GM21825 (cell line): ENCODE measurements around the gene HSPBP1.
"Not testable (repeated sequence)": the region's sequence is repeated elsewhere in the genome, so short reads cannot be mapped to it uniquely, and the experiment has no call there.

ENCODE experiments used
- ATAC-seq: cut with Tn5 transposase; IDR thresholded peaks from one replicate; pipeline ENCODE4 v1.9.1; 2021; ENCODE audit warnings: mild to moderate bottlenecking, moderate library complexity; ENCODE audit not compliant: unreplicated experiment

Gene HSPBP1, protein sequence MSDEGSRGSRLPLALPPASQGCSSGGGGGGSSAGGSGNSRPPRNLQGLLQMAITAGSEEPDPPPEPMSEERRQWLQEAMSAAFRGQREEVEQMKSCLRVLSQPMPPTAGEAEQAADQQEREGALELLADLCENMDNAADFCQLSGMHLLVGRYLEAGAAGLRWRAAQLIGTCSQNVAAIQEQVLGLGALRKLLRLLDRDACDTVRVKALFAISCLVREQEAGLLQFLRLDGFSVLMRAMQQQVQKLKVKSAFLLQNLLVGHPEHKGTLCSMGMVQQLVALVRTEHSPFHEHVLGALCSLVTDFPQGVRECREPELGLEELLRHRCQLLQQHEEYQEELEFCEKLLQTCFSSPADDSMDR

DNA sequence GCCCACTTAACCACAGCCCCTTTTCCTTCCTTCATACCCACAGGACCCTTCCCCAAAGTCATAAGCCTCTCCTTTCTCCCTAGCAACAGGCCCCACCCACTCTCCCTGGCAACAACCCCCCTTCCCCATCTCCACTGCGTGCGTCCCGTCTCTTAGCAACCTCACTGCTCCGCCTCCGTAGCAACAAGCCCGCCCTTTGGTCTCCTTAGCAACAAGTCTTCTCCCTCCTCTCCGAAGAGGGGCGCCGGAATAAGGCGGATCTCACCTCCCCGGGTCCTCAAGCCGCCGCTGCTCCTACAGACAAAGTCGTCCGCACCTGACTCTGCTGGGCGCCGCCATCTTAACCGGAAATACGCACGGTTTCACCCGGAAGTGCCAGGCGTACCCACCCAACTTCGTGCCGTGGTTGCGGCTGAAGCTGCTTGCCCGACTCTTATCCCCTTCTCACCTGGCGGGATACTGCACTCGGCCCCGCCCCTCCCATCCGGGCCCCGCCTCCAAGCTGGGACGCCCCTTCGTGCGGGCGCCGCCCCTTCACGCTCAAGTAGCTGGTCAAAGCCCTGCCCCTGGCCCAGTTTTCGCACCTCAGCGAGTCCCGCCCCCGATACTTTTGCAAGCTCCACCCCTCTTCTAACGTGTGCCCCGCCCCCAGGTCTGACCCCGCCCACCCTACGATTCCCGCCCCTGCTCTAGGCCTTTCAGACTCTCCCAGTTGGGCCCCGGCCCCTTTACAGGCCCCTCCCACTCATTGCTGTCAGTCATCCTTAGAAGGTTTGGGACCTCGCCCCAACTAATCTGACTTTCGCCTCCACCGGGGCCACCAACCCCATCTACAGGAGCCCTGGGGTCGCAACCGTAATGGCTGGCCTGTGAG lies at the start of gene HSPBP1:
Gene HSPBP1 (minus strand): TSS at position 341 of the 874 bp plus-strand sequence. CDS start 502 bp downstream, outside the sequence.
- ATAC-seq = peak; percentile 59

DNA sequence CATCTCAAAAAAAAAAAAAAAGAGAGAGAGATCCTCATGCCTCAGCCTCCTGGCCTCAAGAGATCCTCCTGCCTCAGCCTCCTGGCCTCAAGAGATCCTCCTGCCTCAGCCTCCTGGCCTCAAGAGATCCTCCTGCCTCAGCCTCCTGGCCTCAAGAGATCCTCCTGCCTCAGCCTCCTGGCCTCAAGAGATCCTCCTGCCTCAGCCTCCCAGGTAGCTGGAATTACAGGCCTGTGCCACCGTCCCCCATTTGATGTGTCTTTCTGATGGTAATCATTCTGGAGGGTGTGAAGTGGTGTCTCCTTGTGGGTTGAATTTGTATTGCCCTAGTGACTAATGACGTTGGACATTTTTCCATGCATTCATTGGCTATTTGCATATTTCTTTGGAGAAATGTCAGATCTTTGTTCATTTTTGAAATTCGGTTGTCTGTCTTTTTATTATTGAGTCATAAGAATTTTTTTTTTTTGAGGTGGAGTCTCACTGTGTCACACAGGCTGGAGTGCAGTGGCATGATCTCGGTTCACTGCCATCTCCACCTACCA lies 48.9 kb upstream of the HSPBP1 start:
- not testable (repeated sequence) for ATAC-seq

GRCh38 chr19:55325172-55325571 lies 45.3 kb upstream of the HSPBP1 start, which contains the start of gene TMEM150B:
TSS of gene TMEM150B (minus strand) at chr19:55325341. CDS start at chr19:55321036, 4,305 bp downstream.
- no peak for ATAC-seq

DNA sequence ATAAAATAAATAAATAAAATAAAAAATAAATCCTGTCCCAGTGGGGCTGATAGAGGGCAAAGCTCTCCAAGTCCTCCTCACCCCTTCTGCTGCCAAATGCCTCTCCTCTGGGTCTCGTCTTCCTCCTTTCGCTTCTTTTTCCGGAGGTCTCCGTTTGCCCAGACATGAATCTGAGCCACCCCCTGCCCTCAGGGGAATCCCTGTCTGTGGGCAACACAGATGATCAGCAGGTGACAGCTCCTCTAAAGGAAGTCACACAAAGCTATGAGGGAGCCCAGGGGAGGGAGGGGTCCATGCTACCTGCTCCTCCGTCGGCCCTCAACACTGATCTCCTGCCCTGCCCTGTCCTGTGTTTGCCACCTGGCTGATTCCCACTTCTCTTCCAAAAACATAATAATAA lies 44.8 kb upstream of the HSPBP1 start:
- no peak for ATAC-seq

DNA sequence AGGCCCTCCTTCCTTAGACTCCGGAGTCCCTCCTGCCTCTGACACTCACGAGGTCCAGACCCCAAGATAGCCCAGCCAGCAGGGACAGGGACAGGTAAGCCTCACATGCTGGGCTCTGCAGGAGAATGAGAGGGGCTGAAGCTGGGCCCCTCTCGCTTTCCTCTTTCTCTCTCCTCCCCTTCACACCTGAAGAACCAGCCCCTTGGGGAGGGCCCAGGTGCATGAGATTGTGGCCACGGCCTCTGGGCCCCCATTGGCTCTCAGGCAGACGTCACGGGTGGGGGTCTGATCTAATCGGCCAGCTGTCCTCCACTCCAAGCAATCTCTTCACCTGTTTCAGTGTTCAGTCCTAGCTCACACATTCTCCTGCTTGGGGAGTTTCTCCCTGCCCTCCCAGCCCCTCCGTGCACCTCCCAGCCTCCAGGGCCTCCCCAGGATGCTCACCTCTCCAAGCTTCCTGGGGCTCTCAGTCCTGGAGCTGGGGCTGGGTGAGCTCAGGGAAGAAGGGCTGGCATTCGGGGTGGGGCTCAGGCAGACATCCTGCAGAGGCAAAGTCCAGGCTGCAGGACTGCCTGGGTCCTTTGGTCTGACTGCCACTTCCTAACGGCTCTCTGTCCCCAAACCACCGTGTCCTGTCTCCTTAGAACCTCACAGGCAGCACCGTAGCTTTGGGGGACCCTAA lies 42.4 kb upstream of the HSPBP1 start:
- no peak for ATAC-seq

DNA sequence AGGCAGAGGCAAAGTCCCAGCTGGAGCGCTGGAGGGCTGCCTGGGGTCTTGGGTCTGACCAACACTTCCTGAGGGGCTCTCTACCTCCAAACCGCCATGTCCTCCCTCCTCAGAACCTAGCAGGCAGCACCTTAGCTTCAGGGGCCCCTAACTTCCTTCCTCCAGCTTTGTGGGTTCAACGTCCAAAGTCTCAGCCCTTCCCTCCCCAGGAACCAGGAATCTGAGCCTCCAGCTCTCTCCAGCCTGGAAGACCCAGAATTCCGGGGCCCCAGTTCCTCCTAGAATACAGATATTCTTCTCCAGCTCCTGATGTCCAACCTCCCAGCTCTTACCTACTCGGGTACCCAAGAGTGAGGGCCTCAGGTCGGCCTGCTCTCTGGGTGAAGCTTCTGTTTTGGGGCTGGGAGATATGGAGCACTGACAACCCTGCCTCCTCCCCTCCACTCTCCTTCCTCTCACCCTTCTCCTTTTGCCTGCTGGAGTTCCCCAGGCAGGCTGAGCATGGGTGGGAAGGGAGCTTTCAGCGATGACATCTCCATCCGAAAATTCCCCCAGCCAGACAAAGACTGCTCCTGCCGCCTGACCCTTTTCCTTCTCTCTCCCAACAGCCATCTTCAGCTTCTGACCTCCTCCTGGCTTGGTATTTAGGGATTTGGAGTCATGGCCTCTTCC lies 41.7 kb upstream of the HSPBP1 start:
- no peak for ATAC-seq

GRCh38 chr19:55320844-55321419 lies 41.0 kb upstream of the HSPBP1 start:
- no peak for ATAC-seq

DNA sequence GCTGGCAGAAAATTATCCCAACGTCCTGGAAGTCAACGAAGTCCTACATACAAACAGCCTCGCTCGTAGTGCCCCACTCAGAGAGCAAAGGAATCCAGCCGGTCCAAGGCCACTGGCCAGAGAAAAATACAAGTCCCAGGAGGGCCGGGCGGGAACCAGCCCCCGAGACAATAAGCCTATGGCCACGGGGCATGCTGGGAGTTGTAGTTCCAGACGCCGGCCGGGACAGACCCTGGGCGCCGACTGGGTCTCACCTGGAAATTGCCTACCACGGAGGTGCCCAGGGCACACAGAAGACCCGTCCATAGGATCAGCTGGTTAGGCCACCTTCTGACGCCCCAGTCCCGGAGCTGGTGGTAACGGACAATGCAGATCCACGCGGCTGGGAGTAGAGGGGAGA lies 39.9 kb upstream of the HSPBP1 start:
- no peak for ATAC-seq

- ATAC-seq = no peak
Measured at GRCh38 chr19:55316646-55317045, 36.7 kb upstream of the HSPBP1 start.

DNA sequence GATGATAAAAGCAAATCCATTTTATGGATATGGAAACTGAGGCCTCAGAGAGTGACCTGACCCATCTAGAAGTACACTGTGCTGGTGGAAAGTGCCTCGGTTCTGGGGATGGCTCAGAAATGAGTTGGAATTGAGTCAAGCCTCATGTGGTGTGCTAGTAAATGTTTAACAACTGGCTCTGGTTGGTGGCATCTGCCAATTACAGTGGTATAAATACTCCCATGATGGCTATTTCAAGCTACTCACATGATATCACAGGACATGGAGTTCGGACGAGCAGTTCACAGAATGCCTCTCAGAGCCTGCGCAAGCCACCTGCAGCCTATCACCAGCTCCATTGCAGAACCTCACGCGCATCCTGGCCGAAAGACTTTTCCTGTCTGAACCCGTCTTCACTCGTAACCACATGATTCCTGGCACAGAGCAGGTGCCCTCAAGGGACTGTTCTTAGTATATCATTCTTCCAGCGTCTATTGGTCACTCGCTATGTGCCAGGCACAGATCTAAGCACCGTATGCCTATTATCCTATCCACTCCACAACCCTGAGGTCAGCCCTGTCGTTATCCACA lies 36.1 kb upstream of the HSPBP1 start:
- ATAC-seq = no peak

DNA sequence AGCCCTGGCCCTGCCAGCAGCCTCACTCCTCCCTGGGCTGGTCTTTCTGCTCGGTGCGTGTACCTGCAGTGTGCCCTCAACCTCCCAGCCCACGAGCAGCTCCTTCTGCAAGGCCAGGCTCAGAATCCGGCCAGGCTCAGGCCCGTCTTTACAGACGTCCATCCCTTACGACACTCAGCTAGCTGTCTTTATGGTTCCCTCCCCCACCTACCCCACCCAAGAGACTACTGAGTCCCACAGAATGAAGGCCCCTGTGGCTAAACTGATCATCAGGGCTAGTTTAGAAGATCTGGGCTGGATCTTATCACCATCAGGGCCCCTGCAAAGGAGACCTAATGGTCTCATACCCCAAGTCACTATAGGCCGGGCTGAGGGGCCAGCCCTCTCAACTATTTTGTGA lies 34.5 kb upstream of the HSPBP1 start:
- ATAC-seq = no peak

DNA sequence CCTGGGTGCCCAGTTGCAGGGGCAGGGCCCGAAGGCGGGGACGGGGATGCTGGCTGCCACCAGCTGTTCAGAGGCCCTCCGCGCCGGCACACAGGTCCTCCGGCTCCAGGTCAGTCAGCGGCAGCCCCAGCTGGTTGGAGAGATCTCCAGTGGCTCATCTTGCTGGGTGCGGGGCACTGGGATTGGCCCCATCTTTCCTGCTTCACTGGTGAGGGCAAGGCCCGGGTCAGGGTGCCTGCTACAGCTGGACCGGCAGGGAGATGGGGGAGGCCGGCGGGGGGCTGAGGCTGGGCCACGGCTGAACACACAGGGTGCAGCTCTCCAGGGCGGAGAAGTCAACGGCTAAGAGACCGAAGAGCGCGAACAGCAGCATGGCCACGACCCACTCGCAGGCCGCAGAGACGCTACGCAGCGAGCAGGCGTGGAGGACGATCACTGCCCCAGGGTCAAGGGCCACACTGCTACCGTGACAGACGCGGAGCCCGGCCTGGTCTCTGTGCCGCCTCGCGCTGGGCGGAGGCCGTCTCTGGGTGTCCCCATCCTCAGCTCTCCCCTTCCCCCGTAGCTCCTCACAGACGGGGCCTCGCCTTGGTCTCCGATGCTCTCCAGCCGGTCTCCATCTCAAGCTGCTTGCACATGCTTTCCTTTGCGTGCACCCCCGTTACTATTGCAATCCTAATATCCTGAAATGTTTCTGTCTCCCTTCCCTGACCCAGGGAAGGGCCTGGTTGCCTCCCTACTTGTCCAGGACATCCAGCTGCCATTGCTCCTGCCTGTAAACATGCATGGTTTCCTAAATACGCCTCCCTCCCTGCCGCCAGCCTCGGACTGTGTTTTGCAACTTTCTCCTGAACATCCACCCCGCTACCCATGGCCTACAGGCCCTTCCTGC lies 33.0 kb upstream of the HSPBP1 start:
- no peak for ATAC-seq

DNA sequence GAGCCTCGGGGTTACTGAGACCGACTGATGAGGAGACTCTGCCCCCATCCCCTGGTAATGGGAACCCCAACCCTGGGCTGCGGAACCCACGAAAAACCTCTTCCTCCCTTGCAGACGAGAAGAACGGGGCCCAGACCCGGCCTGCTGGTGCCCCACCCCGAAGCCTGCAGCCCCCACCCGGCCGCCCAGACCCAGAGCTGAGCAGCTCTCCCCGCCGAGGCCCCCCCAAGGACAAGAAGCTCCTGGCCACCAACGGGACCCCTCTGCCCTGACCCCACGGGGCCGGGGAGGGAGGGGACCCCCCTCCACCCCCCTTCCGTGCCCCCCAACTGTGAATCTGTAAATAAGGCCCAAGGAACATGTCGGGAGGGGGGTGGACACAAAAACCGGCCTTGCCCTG lies 31.9 kb upstream of the HSPBP1 start:
- no peak for ATAC-seq

GRCh38 chr19:55311397-55311796 lies 31.5 kb upstream of the HSPBP1 start:
- no peak for ATAC-seq

DNA sequence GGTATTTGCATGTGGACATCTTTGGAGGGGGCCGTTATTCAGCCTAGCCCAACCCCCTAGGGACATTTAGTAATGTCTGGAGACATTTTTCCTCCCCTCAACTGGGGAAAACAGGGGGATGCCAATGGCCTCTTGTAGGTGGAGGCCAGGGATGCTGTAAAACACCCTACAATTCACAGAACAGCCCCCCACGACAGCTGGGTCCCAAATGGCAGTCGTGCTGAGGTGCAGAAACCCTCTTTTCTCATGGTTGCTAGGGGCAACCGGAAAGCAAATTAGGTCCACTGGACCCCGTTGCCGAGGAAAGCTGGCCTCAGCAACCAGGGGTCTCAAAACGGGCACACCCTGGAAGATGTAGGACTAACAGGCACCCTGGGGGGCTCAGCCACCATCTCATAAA lies 30.6 kb upstream of the HSPBP1 start:
- no peak for ATAC-seq

DNA sequence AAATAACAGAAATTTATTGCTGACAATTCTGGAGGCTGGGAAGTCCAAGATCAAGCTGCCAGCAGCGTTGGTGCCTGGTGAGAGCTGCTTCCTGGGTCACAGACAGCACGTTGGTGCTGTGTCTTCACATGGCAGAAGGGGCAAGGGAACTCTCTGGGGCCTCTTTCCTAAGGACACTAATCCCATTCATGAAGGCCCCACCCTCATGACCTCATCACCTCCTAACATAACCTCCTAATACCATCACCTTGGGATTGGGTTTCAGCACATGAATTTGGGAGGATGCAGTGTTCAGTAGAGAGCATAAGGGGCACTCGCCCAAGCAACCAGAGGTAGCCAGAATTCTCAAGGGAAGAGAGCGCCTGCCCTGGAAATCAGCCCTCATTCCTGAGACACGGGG lies 29.5 kb upstream of the HSPBP1 start:
- no peak for ATAC-seq

- ATAC-seq = no peak
Measured at GRCh38 chr19:55308281-55308680, 28.4 kb upstream of the HSPBP1 start.

- ATAC-seq = no peak
Measured at GRCh38 chr19:55306712-55307111, 26.8 kb upstream of the HSPBP1 start.
